Neural cell (in vitro differentiated cells): ENCODE measurements around the gene ATP5MK. TPM values are rescaled to one million over a fixed set of nuclear protein-coding genes. Genes with fewer than 3 reads are reported as not detected.

Experiments used
- H2AFZ ChIP-seq: fragments of 200-600, 300-800 bp; sonication (generic), shearing (Covaris generic); 2 replicates; pipeline ENCODE4 v1.6.0; 2014; ENCODE audit warnings: low read depth, mild to moderate bottlenecking, antibody characterized with exemption, low read length, moderate library complexity
- H3F3A ChIP-seq: fragments of 200-600 bp; shearing (Covaris generic); 2 replicates; pipeline ENCODE4 v1.6.1; 2016; ENCODE audit warnings: mild to moderate bottlenecking, moderate library complexity, mixed read lengths, antibody characterized with exemption, low read length; ENCODE audit not compliant: insufficient read depth, poor library complexity, severe bottlenecking
- H3K27ac ChIP-seq: fragments of 200-600, 300-800 bp; sonication (generic), shearing (Covaris generic); 2 replicates; pipeline ENCODE4 v1.5.1; 2014; ENCODE audit warnings: mild to moderate bottlenecking, low read length, moderate library complexity
- H3K27me3 ChIP-seq: fragments of 300-800, 200-600 bp; sonication (generic), shearing (Covaris generic); 2 replicates; pipeline ENCODE4 v1.6.0; 2014; ENCODE audit warnings: mild to moderate bottlenecking, low read depth, low read length, moderate library complexity; ENCODE audit not compliant: insufficient read depth
- H3K36me3 ChIP-seq: fragments of 300-800, 200-600 bp; sonication (generic), shearing (Covaris generic); 2 replicates; pipeline ENCODE4 v1.5.1; 2014; ENCODE audit warnings: mild to moderate bottlenecking, antibody characterized with exemption, low read length, moderate library complexity; ENCODE audit not compliant: insufficient read depth
- H3K4me2 ChIP-seq: fragments of 300-800, 200-600 bp; sonication (generic), shearing (Covaris generic); 2 replicates; pipeline ENCODE4 v1.6.0; 2014; ENCODE audit warnings: mild to moderate bottlenecking, low read length
- H3K4me3 ChIP-seq: fragments of 300-800, 200-600 bp; sonication (generic), shearing (Covaris generic); 2 replicates; pipeline ENCODE4 v1.5.1; 2014; ENCODE audit warnings: mild to moderate bottlenecking, low read length, moderate library complexity
- H3K79me2 ChIP-seq: fragments of 200-600 bp; shearing (Covaris generic); replicated peaks from 2 replicates; pipeline ENCODE4 v1.6.0; 2014; ENCODE audit warnings: mild to moderate bottlenecking, low read length, moderate library complexity; ENCODE audit not compliant: insufficient read depth
- H3K9ac ChIP-seq: fragments of 300-800, 200-600 bp; sonication (generic), shearing (Covaris generic); 2 replicates; pipeline ENCODE4 v1.6.1; 2016; ENCODE audit warnings: mild to moderate bottlenecking, low read length, mixed read lengths
- H3K9me2 ChIP-seq: fragments of 200-600 bp; shearing (Covaris generic); 2 replicates; pipeline ENCODE4 v1.6.1; 2016; ENCODE audit warnings: mild to moderate bottlenecking, low read length, mixed read lengths; ENCODE audit not compliant: insufficient read depth
- H3K9me3 ChIP-seq: fragments of 200-600, 300-800 bp; sonication (generic), shearing (Covaris generic); 2 replicates; pipeline ENCODE4 v1.6.1; 2016; ENCODE audit warnings: mild to moderate bottlenecking, mixed run types, low read length, moderate library complexity, mixed read lengths
- H4K20me1 ChIP-seq: fragments of 200-600 bp; shearing (Covaris generic); 2 replicates; pipeline ENCODE4 v1.6.1; 2016; ENCODE audit warnings: mild to moderate bottlenecking, mixed run types; ENCODE audit not compliant: insufficient read depth
- EP300 ChIP-seq: fragments of 450-650 bp; conservative IDR thresholded peaks from 2 replicates; pipeline ENCODE4 v1.6.1; 2014; ENCODE audit warnings: antibody characterized with exemption, mild to moderate bottlenecking, moderate library complexity; ENCODE audit not compliant: poor library complexity, severe bottlenecking
- EZH2 ChIP-seq: fragments of 200-600, 300-800 bp; shearing (Covaris generic), sonication (generic); IDR thresholded peaks from 2 replicates; pipeline ENCODE4 v1.6.1; 2014; ENCODE audit warnings: antibody characterized with exemption, low read length, borderline replicate concordance, mild to moderate bottlenecking; ENCODE audit not compliant: insufficient read depth, poor library complexity, severe bottlenecking
- MXI1 ChIP-seq: fragments of 450-650 bp; conservative IDR thresholded peaks from 2 replicates; pipeline ENCODE4 v1.6.1; 2014; ENCODE audit warnings: antibody characterized with exemption, mild to moderate bottlenecking; ENCODE audit not compliant: poor library complexity, severe bottlenecking
- POLR2AphosphoS5 ChIP-seq: IDR thresholded peaks from 2 replicates; pipeline ENCODE4 v1.6.1; 2012
- RAD21 ChIP-seq: fragments of 450-650 bp; conservative IDR thresholded peaks from 2 replicates; pipeline ENCODE4 v1.6.1; 2014; ENCODE audit warnings: antibody characterized with exemption, mild to moderate bottlenecking, moderate library complexity
- SMC3 ChIP-seq: fragments of 450-650 bp; conservative IDR thresholded peaks from 2 replicates; pipeline ENCODE4 v1.6.1; 2014; ENCODE audit warnings: antibody characterized with exemption, mild to moderate bottlenecking, moderate library complexity; ENCODE audit not compliant: poor library complexity
- TAF1 ChIP-seq: IDR thresholded peaks from 2 replicates; pipeline ENCODE4 v1.6.1; 2012; ENCODE audit warnings: low read depth
- polyA plus RNA-seq: library from polyadenylated mRNA; depleted of rRNA; stranded (reverse); fragments of >200 nt; gene quantifications from 2 replicates; pipeline ENCODE4 v1.2.3, GENCODE V29; 2014
- TF ChIP-seq, protein P1 (sequence below): fragments of 450-650 bp; IDR thresholded peaks from 2 replicates; pipeline ENCODE4 v1.5.1; 2014; ENCODE audit warnings: antibody characterized with exemption, mild to moderate bottlenecking, moderate library complexity; ENCODE audit not compliant: poor library complexity, severe bottlenecking
- TF ChIP-seq, protein P2 (sequence below): IDR thresholded peaks from 2 replicates; pipeline ENCODE4 v1.6.1; 2012; ENCODE audit warnings: borderline replicate concordance

The ATP5MK gene
- polyA plus RNA-seq, 1 donor from 2014 or later = 917 TPM

DNA sequence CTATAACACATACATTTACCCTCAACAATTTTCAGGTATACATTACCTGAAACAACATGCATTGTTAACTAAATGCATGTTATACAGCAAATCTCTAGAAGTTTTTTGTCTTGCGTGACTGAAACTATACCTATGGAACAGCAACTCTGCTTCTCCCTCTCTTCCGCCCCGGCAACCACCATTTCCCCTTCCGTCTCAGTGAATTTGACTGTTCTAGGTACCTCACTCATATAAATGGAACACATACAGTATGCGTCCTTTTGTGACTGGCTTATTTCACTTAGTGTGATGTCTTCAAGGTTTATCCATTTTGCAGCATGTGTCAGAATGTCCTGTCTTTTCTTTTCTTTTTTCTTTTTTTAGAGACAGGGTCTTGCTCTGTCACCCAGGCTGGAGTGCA, 33.4 kb upstream of the ATP5MK start:
- Histone ChIP-seq H3F3A (no peaks in the 10 kb centered on the region), H3K36me3 (no peaks in the 10 kb centered on the region)
- TF ChIP-seq SMC3 = no peak
- no peak for TF ChIP-seq TAF1
- TF ChIP-seq MXI1 = no peak

DNA sequence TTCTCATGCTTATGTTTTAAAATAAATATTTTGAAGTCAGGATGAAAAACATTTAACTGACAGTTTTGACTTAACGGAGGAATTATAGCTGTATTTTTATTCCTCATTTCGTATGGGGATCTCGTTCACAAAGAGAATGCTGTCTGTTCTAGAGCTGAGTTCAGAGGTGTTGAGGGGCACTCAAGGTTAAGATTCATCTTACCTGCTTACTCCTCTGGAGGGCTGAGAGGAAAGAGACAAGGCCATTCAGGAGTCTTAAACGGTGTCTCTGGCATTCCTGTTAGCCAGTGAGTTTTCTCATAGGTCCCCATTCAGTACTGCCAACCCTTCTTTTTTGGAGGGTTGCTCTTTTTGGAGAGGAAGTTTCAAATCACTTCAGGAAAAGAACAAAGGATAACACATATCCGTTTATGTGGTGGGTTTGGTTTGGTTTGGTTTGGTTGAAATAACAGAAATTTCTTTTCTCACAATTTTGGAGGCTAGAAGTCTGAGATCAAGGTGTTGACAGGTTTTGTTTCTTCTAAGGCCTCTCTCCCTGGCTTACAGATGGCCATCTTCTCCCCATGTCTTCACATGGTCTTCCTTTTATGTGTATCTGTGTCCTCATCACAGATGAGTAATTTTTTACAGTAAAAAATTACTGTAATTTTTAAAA, 32.8 kb upstream of the ATP5MK start:
- Histone ChIP-seq H3K27me3 (no peaks in the 10 kb centered on the region), H3K9me3 (no peaks in the 10 kb centered on the region), H3K27ac (no peak overlapping the region), H3F3A (no peaks in the 10 kb centered on the region), H3K79me2 (no peaks in the 10 kb centered on the region), H3K4me2 (no peak overlapping the region), H3K36me3 (no peaks in the 10 kb centered on the region), H3K4me3 (no peak overlapping the region), H3K9ac (no peak overlapping the region), H4K20me1 (no peaks in the 10 kb centered on the region), H2AFZ (no peak overlapping the region), H3K9me2 (no peaks in the 10 kb centered on the region)
- TF ChIP-seq TAF1 = no peak
- no peak for TF ChIP-seq EP300
- TF ChIP-seq, protein P1, sequence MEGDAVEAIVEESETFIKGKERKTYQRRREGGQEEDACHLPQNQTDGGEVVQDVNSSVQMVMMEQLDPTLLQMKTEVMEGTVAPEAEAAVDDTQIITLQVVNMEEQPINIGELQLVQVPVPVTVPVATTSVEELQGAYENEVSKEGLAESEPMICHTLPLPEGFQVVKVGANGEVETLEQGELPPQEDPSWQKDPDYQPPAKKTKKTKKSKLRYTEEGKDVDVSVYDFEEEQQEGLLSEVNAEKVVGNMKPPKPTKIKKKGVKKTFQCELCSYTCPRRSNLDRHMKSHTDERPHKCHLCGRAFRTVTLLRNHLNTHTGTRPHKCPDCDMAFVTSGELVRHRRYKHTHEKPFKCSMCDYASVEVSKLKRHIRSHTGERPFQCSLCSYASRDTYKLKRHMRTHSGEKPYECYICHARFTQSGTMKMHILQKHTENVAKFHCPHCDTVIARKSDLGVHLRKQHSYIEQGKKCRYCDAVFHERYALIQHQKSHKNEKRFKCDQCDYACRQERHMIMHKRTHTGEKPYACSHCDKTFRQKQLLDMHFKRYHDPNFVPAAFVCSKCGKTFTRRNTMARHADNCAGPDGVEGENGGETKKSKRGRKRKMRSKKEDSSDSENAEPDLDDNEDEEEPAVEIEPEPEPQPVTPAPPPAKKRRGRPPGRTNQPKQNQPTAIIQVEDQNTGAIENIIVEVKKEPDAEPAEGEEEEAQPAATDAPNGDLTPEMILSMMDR = no peak
- no peak for TF ChIP-seq MXI1
- no peak for TF ChIP-seq SMC3
- no peak for TF ChIP-seq POLR2AphosphoS5
- TF ChIP-seq EZH2 = no peak

More for the DNA sequence above, 33.4 kb upstream of the ATP5MK start:
- H3K79me2 ChIP-seq = no peaks in the 10 kb centered on the region
- no peak overlapping the region for H3K27ac ChIP-seq
- H2AFZ ChIP-seq = no peak overlapping the region
- H3K4me2 ChIP-seq = no peak overlapping the region
- no peaks in the 10 kb centered on the region for H4K20me1 ChIP-seq
- H3K9me3 ChIP-seq = no peaks in the 10 kb centered on the region
- no peak overlapping the region for H3K4me3 ChIP-seq
- no peaks in the 10 kb centered on the region for H3K27me3 ChIP-seq
- no peak overlapping the region for H3K9ac ChIP-seq
- no peaks in the 10 kb centered on the region for H3K9me2 ChIP-seq

DNA sequence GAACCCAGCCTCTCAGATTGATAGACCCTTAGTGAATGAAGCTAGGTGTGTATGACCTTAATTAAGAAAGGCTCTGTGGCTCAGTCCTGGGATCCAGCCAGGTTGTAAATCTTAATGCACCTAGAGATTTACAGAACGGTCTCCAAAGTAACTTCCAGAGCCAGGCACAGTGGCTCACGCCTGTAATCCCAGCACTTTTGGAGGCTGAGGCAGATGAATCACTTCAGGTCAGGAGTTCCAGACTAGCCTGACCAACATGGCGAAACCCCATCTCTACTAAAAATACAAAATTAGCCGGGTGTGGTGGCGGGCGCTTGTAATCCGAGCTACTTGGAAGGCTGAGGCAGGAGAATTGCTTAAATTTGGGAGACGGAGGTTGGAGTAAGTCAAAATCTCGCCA, 31.6 kb upstream of the ATP5MK start:
- Histone ChIP-seq H3K9me2 (no peaks in the 10 kb centered on the region), H4K20me1 (no peaks in the 10 kb centered on the region), H3K4me2 (no peak overlapping the region), H3K9me3 (no peaks in the 10 kb centered on the region), H3K9ac (no peak overlapping the region), H3K27me3 (no peaks in the 10 kb centered on the region), H3K36me3 (no peaks in the 10 kb centered on the region), H2AFZ (no peak overlapping the region), H3F3A (no peaks in the 10 kb centered on the region), H3K4me3 (no peak overlapping the region), H3K79me2 (no peaks in the 10 kb centered on the region), H3K27ac (no peak overlapping the region)
- TF ChIP-seq RAD21 (no peak), TAF1 (no peak), POLR2AphosphoS5 (no peak), SMC3 (no peak), EP300 (no peak), EZH2 (no peak), MXI1 (no peak)
- TF ChIP-seq, protein P2, sequence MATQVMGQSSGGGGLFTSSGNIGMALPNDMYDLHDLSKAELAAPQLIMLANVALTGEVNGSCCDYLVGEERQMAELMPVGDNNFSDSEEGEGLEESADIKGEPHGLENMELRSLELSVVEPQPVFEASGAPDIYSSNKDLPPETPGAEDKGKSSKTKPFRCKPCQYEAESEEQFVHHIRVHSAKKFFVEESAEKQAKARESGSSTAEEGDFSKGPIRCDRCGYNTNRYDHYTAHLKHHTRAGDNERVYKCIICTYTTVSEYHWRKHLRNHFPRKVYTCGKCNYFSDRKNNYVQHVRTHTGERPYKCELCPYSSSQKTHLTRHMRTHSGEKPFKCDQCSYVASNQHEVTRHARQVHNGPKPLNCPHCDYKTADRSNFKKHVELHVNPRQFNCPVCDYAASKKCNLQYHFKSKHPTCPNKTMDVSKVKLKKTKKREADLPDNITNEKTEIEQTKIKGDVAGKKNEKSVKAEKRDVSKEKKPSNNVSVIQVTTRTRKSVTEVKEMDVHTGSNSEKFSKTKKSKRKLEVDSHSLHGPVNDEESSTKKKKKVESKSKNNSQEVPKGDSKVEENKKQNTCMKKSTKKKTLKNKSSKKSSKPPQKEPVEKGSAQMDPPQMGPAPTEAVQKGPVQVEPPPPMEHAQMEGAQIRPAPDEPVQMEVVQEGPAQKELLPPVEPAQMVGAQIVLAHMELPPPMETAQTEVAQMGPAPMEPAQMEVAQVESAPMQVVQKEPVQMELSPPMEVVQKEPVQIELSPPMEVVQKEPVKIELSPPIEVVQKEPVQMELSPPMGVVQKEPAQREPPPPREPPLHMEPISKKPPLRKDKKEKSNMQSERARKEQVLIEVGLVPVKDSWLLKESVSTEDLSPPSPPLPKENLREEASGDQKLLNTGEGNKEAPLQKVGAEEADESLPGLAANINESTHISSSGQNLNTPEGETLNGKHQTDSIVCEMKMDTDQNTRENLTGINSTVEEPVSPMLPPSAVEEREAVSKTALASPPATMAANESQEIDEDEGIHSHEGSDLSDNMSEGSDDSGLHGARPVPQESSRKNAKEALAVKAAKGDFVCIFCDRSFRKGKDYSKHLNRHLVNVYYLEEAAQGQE = no peak
- TF ChIP-seq, protein P1 = no peak
